ENCODE data around the gene SYNGR3. TPM values are rescaled to one million over a fixed set of nuclear protein-coding genes. Genes with fewer than 3 reads are reported as not detected.

Gene SYNGR3
- polyA plus RNA-seq, 1 donor from 2014 or later, result 61.0 TPM

- H4K20me1 ChIP-seq (ENCODE audit: insufficient read depth), result no peaks in the 10 kb centered on the region
- H3K9ac ChIP-seq (ENCODE audit: low read length), result no peak overlapping the region
- no peak overlapping the region for H2AFZ ChIP-seq (ENCODE audit: low read depth, low read length)
- H3K4me3 ChIP-seq (ENCODE audit: low read length), result no peak overlapping the region
- no peak overlapping the region for H3K27ac ChIP-seq (ENCODE audit: low read length)
- H3K36me3 ChIP-seq (ENCODE audit: insufficient read depth, low read length), result no peaks in the 10 kb centered on the region
- H3K9me3 ChIP-seq (ENCODE audit: low read length), result no peaks in the 10 kb centered on the region
- H3K9me2 ChIP-seq (ENCODE audit: insufficient read depth, low read length), result no peaks in the 10 kb centered on the region
- no peak for TF ChIP-seq REST (IDR thresholded peaks at IDR 0.05; ENCODE audit: borderline replicate concordance)
- TF ChIP-seq POLR2AphosphoS5 (IDR thresholded peaks at IDR 0.05), result no peak
- TF ChIP-seq EP300 (conservative IDR thresholded peaks at IDR 0.05; ENCODE audit: poor library complexity, severe bottlenecking), result no peak
- no peak for TF ChIP-seq MXI1 (conservative IDR thresholded peaks at IDR 0.05; ENCODE audit: poor library complexity, severe bottlenecking)
- no peak for TF ChIP-seq TAF1 (IDR thresholded peaks at IDR 0.05; ENCODE audit: low read depth)
- no peak for TF ChIP-seq EZH2 (IDR thresholded peaks at IDR 0.05; ENCODE audit: borderline replicate concordance, insufficient read depth, low read length, poor library complexity, severe bottlenecking)
- no peak for TF ChIP-seq RAD21 (conservative IDR thresholded peaks at IDR 0.05)
- TF ChIP-seq SMC3 (conservative IDR thresholded peaks at IDR 0.05; ENCODE audit: poor library complexity), result no peak
- TF ChIP-seq CTCF (IDR thresholded peaks at IDR 0.05; ENCODE audit: poor library complexity, severe bottlenecking), result no peak
- no peaks in the 10 kb centered on the region for H3K79me2 ChIP-seq (replicated peaks; ENCODE audit: insufficient read depth, low read length)
- no peaks in the 10 kb centered on the region for H3F3A ChIP-seq (ENCODE audit: insufficient read depth, low read length, poor library complexity, severe bottlenecking)
- H3K4me2 ChIP-seq (ENCODE audit: low read length), result no peak overlapping the region
- peaks cover 32% of the 10 kb centered on the region for H3K27me3 ChIP-seq (ENCODE audit: insufficient read depth, low read depth, low read length)
Observed at GRCh38 chr16:2015947-2016208, 26.1 kb downstream of the SYNGR3 start.

GRCh38 chr16:2016407-2016922 lies 26.7 kb downstream of the SYNGR3 start:
- H3K27ac ChIP-seq (ENCODE audit: low read length), result no peak overlapping the region
- TF ChIP-seq CTCF (IDR thresholded peaks at IDR 0.05; ENCODE audit: poor library complexity, severe bottlenecking) (no peak), EZH2 (IDR thresholded peaks at IDR 0.05; ENCODE audit: borderline replicate concordance, insufficient read depth, low read length, poor library complexity, severe bottlenecking) (no peak), POLR2AphosphoS5 (IDR thresholded peaks at IDR 0.05) (no peak), MXI1 (conservative IDR thresholded peaks at IDR 0.05; ENCODE audit: poor library complexity, severe bottlenecking) (no peak), RAD21 (conservative IDR thresholded peaks at IDR 0.05) (no peak), TAF1 (IDR thresholded peaks at IDR 0.05; ENCODE audit: low read depth) (no peak), REST (IDR thresholded peaks at IDR 0.05; ENCODE audit: borderline replicate concordance) (no peak), SMC3 (conservative IDR thresholded peaks at IDR 0.05; ENCODE audit: poor library complexity) (no peak), EP300 (conservative IDR thresholded peaks at IDR 0.05; ENCODE audit: poor library complexity, severe bottlenecking) (no peak)
- no peaks in the 10 kb centered on the region for H3F3A ChIP-seq (ENCODE audit: insufficient read depth, low read length, poor library complexity, severe bottlenecking)
- no peaks in the 10 kb centered on the region for H3K36me3 ChIP-seq (ENCODE audit: insufficient read depth, low read length)
- no peak overlapping the region for H2AFZ ChIP-seq (ENCODE audit: low read depth, low read length)
- no peak overlapping the region for H3K4me2 ChIP-seq (ENCODE audit: low read length)
- H3K79me2 ChIP-seq (replicated peaks; ENCODE audit: insufficient read depth, low read length), result no peaks in the 10 kb centered on the region
- no peak overlapping the region for H3K4me3 ChIP-seq (ENCODE audit: low read length)
- H3K27me3 ChIP-seq (ENCODE audit: insufficient read depth, low read depth, low read length), result peaks cover 35% of the 10 kb centered on the region
- no peaks in the 10 kb centered on the region for H4K20me1 ChIP-seq (ENCODE audit: insufficient read depth)
- no peak overlapping the region for H3K9ac ChIP-seq (ENCODE audit: low read length)
- no peaks in the 10 kb centered on the region for H3K9me3 ChIP-seq (ENCODE audit: low read length)
- H3K9me2 ChIP-seq (ENCODE audit: insufficient read depth, low read length), result no peaks in the 10 kb centered on the region
